Fibroblast of lung (primary cell): Measurements from ENCODE around the gene MIOS.

ENCODE experiments used
- CTCF ChIP-seq, 2 donors: IDR thresholded peaks in 1 of 2; conservative IDR thresholded peaks in 1 of 2; 1 replicate in 1 of 2; 2 replicates in 1 of 2; pipeline ENCODE4 v1.5.1; 2011 to 2012; ENCODE audit warnings: low read length in 2 of 2, control low read depth in 1 of 2, inconsistent platforms in 1 of 2, low read depth in 1 of 2, mild to moderate bottlenecking in 1 of 2
- EZH2 ChIP-seq: IDR thresholded peaks from 2 replicates; pipeline ENCODE4 v1.5.1; 2012; ENCODE audit warnings: low read length, control low read depth, mild to moderate bottlenecking; ENCODE audit errors: missing control alignments

- TF ChIP-seq CTCF (conservative IDR thresholded peaks at IDR 0.05 in 1 of 2, IDR thresholded peaks at IDR 0.05 in 1 of 2; ENCODE audit: low read depth in 1 of 2, low read length in 2 of 2) (no peak), EZH2 (no peak)
Observed at GRCh38 chr7:7620236-7620635, 53.6 kb downstream of the MIOS start.
